GM12878 (cell line): Measurements from ENCODE around the gene C9orf78. TPM values are rescaled to one million over a fixed set of nuclear protein-coding genes. Genes with fewer than 3 reads are reported as not detected.

Experiments
- ATAC-seq: fragments of 200-7000 bp; cut with Tn5 transposase; 3 replicates; pipeline ENCODE4 v1.9.1; 2020; ENCODE audit warnings: mild to moderate bottlenecking, moderate library complexity
- BruUV-seq: library from RNA; stranded (reverse); fragments of 400-500 nt; replicated peaks from 2 replicates; lab custom pipeline; 2021; lab: Mats Ljungman, UMichigan
- CTCF ChIA-PET: fragments of 300-600 bp; sonication (Branson Sonifier 250); formaldehyde crosslinking; extraction: SDS; loops from one replicate; lab custom pipeline; 2021; ENCODE audit warnings: inconsistent platforms; lab: Yijun Ruan, JAX
- POLR2A ChIA-PET: fragments of 350-600 bp; formaldehyde crosslinking; extraction: SDS; loops from one replicate; lab custom pipeline; 2021; ENCODE audit warnings: inconsistent platforms; lab: Charles Lee
- RAD21 ChIA-PET: fragments of 300-600 bp; sonication (Branson Sonifier 250); formaldehyde crosslinking; loops from one replicate; lab custom pipeline; 2023; ENCODE audit warnings: antibody characterized with exemption; ENCODE audit not compliant: unreplicated experiment; lab: Charles Lee
- SMC1A ChIA-PET: fragments of 300-600 bp; sonication (Branson Sonifier 250); formaldehyde crosslinking; loops from one replicate; lab custom pipeline; 2023; ENCODE audit not compliant: unreplicated experiment, uncharacterized antibody; lab: Charles Lee
- DNase-seq: peaks from one replicate; pipeline ENCODE4 v3.0.0-alpha.2; 2011; ENCODE audit warnings: low read depth, low spot score
- FAIRE-seq: peaks from 3 replicates; lab custom pipeline; 2011; peaks lifted over from hg19 to GRCh38; lab: Jason Lieb, UNC
- H2AFZ ChIP-seq: 2 replicates; pipeline ENCODE4 v1.6.0; 2011; ENCODE audit warnings: low read depth, low read length, control low read depth; ENCODE audit not compliant: control insufficient read depth
- H3K27ac ChIP-seq: 2 replicates; pipeline ENCODE4 v1.5.1; 2011; ENCODE audit warnings: control low read depth; ENCODE audit not compliant: control insufficient read depth, insufficient read depth
- H3K27me3 ChIP-seq, 2 experiments: replicated peaks in 1 of 2; 2 replicates each; pipeline versions ENCODE4 v1.6.0 to v1.6.1; 2011; ENCODE audit warnings: low read length in 1 of 2; ENCODE audit not compliant: control insufficient read depth in 2 of 2, insufficient read depth in 2 of 2
- H3K36me3 ChIP-seq, 2 experiments: 2 replicates each; pipeline ENCODE4 v1.5.1; 2011; ENCODE audit warnings: low read length in 1 of 2; ENCODE audit not compliant: control insufficient read depth in 2 of 2, insufficient read depth in 2 of 2
- H3K4me1 ChIP-seq: 2 replicates; pipeline ENCODE4 v1.6.1; 2011; ENCODE audit warnings: mild to moderate bottlenecking, low read length, moderate library complexity, mixed read lengths; ENCODE audit not compliant: control insufficient read depth, insufficient read depth
- H3K4me2 ChIP-seq: 2 replicates; pipeline ENCODE4 v1.6.0; 2011; ENCODE audit warnings: control low read depth; ENCODE audit not compliant: control insufficient read depth, insufficient read depth
- H3K4me3 ChIP-seq: fragments of 200-600 bp; sonication (generic); 2 replicates; pipeline ENCODE4 v1.5.1; 2016
- H3K79me2 ChIP-seq: 2 replicates; pipeline ENCODE4 v1.6.0; 2011; ENCODE audit warnings: low read length; ENCODE audit not compliant: control insufficient read depth, insufficient read depth
- H3K9ac ChIP-seq: 2 replicates; pipeline ENCODE4 v1.8.0; 2011; ENCODE audit warnings: low read length, control low read depth, mixed read lengths; ENCODE audit not compliant: control insufficient read depth, insufficient read depth
- H3K9me3 ChIP-seq: replicated peaks from 3 replicates; pipeline ENCODE4 v1.5.1; 2011; ENCODE audit warnings: mild to moderate bottlenecking, low read length; ENCODE audit not compliant: control insufficient read depth, insufficient read depth
- H4K20me1 ChIP-seq: 2 replicates; pipeline ENCODE4 v1.6.0; 2011; ENCODE audit not compliant: control insufficient read depth, insufficient read depth
- BRCA1 ChIP-seq: IDR thresholded peaks from 2 replicates; pipeline ENCODE4 v1.6.1; 2011; ENCODE audit warnings: low read depth, low read length, improper control_type of control experiment
- CHD1 ChIP-seq: IDR thresholded peaks from 2 replicates; pipeline ENCODE4 v1.6.1; 2012; ENCODE audit warnings: low read depth, low read length, improper control_type of control experiment
- EZH2 ChIP-seq: IDR thresholded peaks from 2 replicates; pipeline ENCODE4 v1.6.1; 2012; ENCODE audit warnings: low read depth, mild to moderate bottlenecking, control low read depth, inconsistent platforms, low read length, borderline replicate concordance; ENCODE audit not compliant: control insufficient read depth
- NBN ChIP-seq: fragments of 450-650 bp; IDR thresholded peaks from 2 replicates; pipeline ENCODE4 v1.6.1; 2016
- NFIC ChIP-seq: IDR thresholded peaks from 2 replicates; pipeline ENCODE4 v1.6.1; 2012; ENCODE audit warnings: low read depth, mild to moderate bottlenecking, inconsistent platforms, low read length, moderate library complexity
- NFYB ChIP-seq: IDR thresholded peaks from 2 replicates; pipeline ENCODE4 v1.6.1; 2011; ENCODE audit warnings: low read depth, mild to moderate bottlenecking, low read length, improper control_type of control experiment, moderate library complexity; ENCODE audit not compliant: insufficient read depth
- NR2C2 ChIP-seq: IDR thresholded peaks from 2 replicates; pipeline ENCODE4 v1.6.1; 2011; ENCODE audit warnings: borderline replicate concordance, low read depth; ENCODE audit not compliant: control insufficient read depth, insufficient read length
- PRDM15 ChIP-seq: fragments of 450-650 bp; formaldehyde crosslinking; IDR thresholded peaks from 2 replicates; pipeline ENCODE4 v1.4.0; 2020; ENCODE audit warnings: mild to moderate bottlenecking, moderate library complexity
- RCOR1 ChIP-seq: conservative IDR thresholded peaks from 2 replicates; pipeline ENCODE4 v1.6.1; 2012; ENCODE audit warnings: low read depth, low read length, improper control_type of control experiment
- SIN3A ChIP-seq: IDR thresholded peaks from 2 replicates; pipeline ENCODE4 v1.6.1; 2012; ENCODE audit warnings: low read depth, low read length, improper control_type of control experiment
- SMC3 ChIP-seq: IDR thresholded peaks from 2 replicates; pipeline ENCODE4 v1.6.1; 2011; ENCODE audit warnings: low read length, improper control_type of control experiment, borderline replicate concordance
- TCF7 ChIP-seq: IDR thresholded peaks from 2 replicates; pipeline ENCODE4 v1.6.1; 2014; ENCODE audit warnings: antibody characterized with exemption, borderline replicate concordance
- ZNF687 ChIP-seq: fragments of 450-650 bp; IDR thresholded peaks from 2 replicates; pipeline ENCODE4 v1.6.1; 2017; ENCODE audit warnings: mild to moderate bottlenecking, moderate library complexity
- WGBS: methylation state at CpG from one replicate; pipeline ENCODE4 v1.1.6; 2016; ENCODE audit warnings: low lambda C conversion rate; ENCODE audit not compliant: insufficient replicate concordance, insufficient coverage; ENCODE audit errors: missing lambda C conversion rate; 5-methylcytosine and 5-hydroxymethylcytosine counted together
- in situ Hi-C: fragments of 300-500 bp; cut with MboI; formaldehyde crosslinking; loops from 9 replicates; pipeline ENCODE4 v1.14.3; 2018; ENCODE audit warnings: mixed read lengths
- intact Hi-C: fragments of 100-400 bp; cut with micrococcal nuclease; formaldehyde crosslinking; loops from one replicate; pipeline ENCODE4 v1.14.2; 2022; ENCODE audit not compliant: unreplicated experiment
- polyA plus RNA-seq, 11 experiments: library from polyadenylated mRNA; depleted of rRNA in 4 of 11; unstranded in 6 of 11; stranded (reverse) in 5 of 11; fragments of >200 nt; fragmentation: Nextera tagmentation in 4 of 11; fragmentation: Illumina TruSeq in 1 of 11; extraction: Ambion mirVana in 4 of 11; extraction: Trizol in 1 of 11; gene quantifications; 1 replicate in 1 of 11; 2 replicates in 10 of 11; pipeline versions ENCODE4 v1.2.1 to v1.2.3, GENCODE V29; 2011 to 2016; ENCODE audit warnings: inconsistent platforms in 2 of 11, missing spikeins in 2 of 11, low read depth in 1 of 11
- total RNA-seq, 4 experiments: library from RNA; depleted of rRNA in 3 of 4; stranded (reverse); fragments of >200 nt in 3 of 4; fragmentation: Illumina TruSeq in 1 of 4; extraction: Trizol in 1 of 4; gene quantifications; 2 replicates each; pipeline versions ENCODE4 v1.2.1 to v1.2.3, GENCODE V29; 2013 to 2021
- TF ChIP-seq, protein P1 (sequence below): IDR thresholded peaks from 2 replicates; pipeline ENCODE4 v1.6.1; 2011; ENCODE audit warnings: borderline replicate concordance, low read depth, mild to moderate bottlenecking, moderate library complexity, low read length; ENCODE audit not compliant: insufficient read depth, poor library complexity, severe bottlenecking

C9orf78 gene
- total and polyA plus RNA-seq, 10 of the 15 experiments (the other 5 are each of a cell fraction or from before 2014, with no cell fraction given), result 23.0 to 60.9 (median 47.5) TPM

- POLR2A ChIA-PET, result no interaction called here
- in situ Hi-C loops, result loop anchor here (25.0 kb wide), 1 partner anchor 1422 kb away; no protein-coding TSS in a partner anchor
- Histone ChIP-seq H3K36me3 (no peaks in the 10 kb centered on the region; a peak in 1 of 4 replicates), H3K27me3 (no peaks in the 10 kb centered on the region; a peak in 1 of 4 replicates), H3K4me1 (peaks cover 7% of the 10 kb centered on the region; the same call in 1 of the 2 replicates), H3K9me3 (no peaks in the 10 kb centered on the region), H3K79me2 (peaks cover 16% of the 10 kb centered on the region), H3K4me2 (no peak overlapping the region), H3K27ac (no peak overlapping the region), H4K20me1 (no peaks in the 10 kb centered on the region), H3K9ac (no peak overlapping the region), H2AFZ (no peak overlapping the region), H3K4me3 (no peak overlapping the region)
- RAD21 ChIA-PET, result no interaction called here
- SMC1A ChIA-PET, result no interaction called here
- intact Hi-C loops, result no loop called here
- DNase-seq, result no peak
- no peak for ATAC-seq
- 93% methylated on average over 8 of the region's 8 CpGs for WGBS
- TF ChIP-seq, protein P1, sequence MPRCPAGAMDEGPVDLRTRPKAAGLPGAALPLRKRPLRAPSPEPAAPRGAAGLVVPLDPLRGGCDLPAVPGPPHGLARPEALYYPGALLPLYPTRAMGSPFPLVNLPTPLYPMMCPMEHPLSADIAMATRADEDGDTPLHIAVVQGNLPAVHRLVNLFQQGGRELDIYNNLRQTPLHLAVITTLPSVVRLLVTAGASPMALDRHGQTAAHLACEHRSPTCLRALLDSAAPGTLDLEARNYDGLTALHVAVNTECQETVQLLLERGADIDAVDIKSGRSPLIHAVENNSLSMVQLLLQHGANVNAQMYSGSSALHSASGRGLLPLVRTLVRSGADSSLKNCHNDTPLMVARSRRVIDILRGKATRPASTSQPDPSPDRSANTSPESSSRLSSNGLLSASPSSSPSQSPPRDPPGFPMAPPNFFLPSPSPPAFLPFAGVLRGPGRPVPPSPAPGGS, result no peak
- TF ChIP-seq NBN (no peak), ZNF687 (no peak), NFIC (no peak), PRDM15 (no peak), TCF7 (no peak), SIN3A (no peak), BRCA1 (no peak), SMC3 (no peak), NFYB (no peak), CHD1 (no peak), EZH2 (no peak), RCOR1 (no peak), NR2C2 (no peak)
- BruUV-seq, result no TSS peak
- CTCF ChIA-PET, result no interaction called here
- FAIRE-seq, result no peak
These were observed 5.0 kb upstream of the C9orf78 start for GRCh38 chr9:129840034-129840433.
